ENCODE measurements around the gene NUDT4. TPM values are rescaled to one million over a fixed set of nuclear protein-coding genes. Genes with fewer than 3 reads are reported as not detected.

The NUDT4 gene
- total and polyA plus RNA-seq, 2 of the 4 experiments (the other 2 are of a cell fraction), result 23.6 to 25.6 TPM

GRCh38 chr12:93369505-93369904 lies 8.2 kb upstream of the NUDT4 start:
- H4K5ac ChIP-seq (ENCODE audit: low read depth, low read length), result no peak overlapping the region
- H3K23ac ChIP-seq (ENCODE audit: low read depth, low read length), result no peak overlapping the region
- H3K4ac ChIP-seq (ENCODE audit: low read depth, low read length), result no peak overlapping the region
- ATAC-seq (ENCODE audit: low read depth) (no peak), DNase-seq (no peak)
- ChIA-PET POLR2A (ENCODE audit: unreplicated experiment) (no interaction called here), CTCF (interaction anchor here (0.6 kb wide), 1 partner anchor 262 kb away, joined by 6 read pairs; no protein-coding TSS in a partner anchor)
- no peak overlapping the region for H3K4me3 ChIP-seq (ENCODE audit: insufficient read depth, low read depth, low read length)
- H3K27me3 ChIP-seq (ENCODE audit: control insufficient read depth, insufficient read depth, low read length), result no peaks in the 10 kb centered on the region
- in situ Hi-C loops (cut with MboI; ENCODE audit: low sequenced_read_pairs), result no loop called here
- no peak overlapping the region for H2AFZ ChIP-seq (replicated peaks; ENCODE audit: low read length, poor library complexity)
- no peaks in the 10 kb centered on the region for H3K9me1 ChIP-seq (ENCODE audit: insufficient read depth, low read length)
- H3K4me1 ChIP-seq (ENCODE audit: control insufficient read depth, insufficient read depth, low read length), result no peaks in the 10 kb centered on the region
- H2BK20ac ChIP-seq (ENCODE audit: low read depth, low read length), result no peak overlapping the region
- dilution Hi-C loops (cut with HindIII; ENCODE audit: low sequenced_read_pairs, unreplicated experiment), result no loop called here
- no TSS peak for BruUV-seq (replicated peaks)
- H3K4me2 ChIP-seq (ENCODE audit: low read depth, low read length), result no peak overlapping the region
- no peaks in the 10 kb centered on the region for H4K20me1 ChIP-seq (ENCODE audit: insufficient read depth, low read length)
- no peak overlapping the region for H2BK5ac ChIP-seq (ENCODE audit: low read depth, low read length, poor library complexity, severe bottlenecking)
- H3K79me1 ChIP-seq (ENCODE audit: low read depth in 1 of 2, low read length in 2 of 2), result no peaks in the 10 kb centered on the region
- H3K27ac ChIP-seq (ENCODE audit: insufficient read depth, low read length), result no peak overlapping the region
- no peak overlapping the region for H2BK15ac ChIP-seq (ENCODE audit: low read depth, low read length)
- no peak overlapping the region for H3K18ac ChIP-seq (ENCODE audit: low read depth, low read length)
- H2AK5ac ChIP-seq (ENCODE audit: low read depth, low read length), result no peak overlapping the region
- H3K9me3 ChIP-seq (ENCODE audit: control insufficient read depth, insufficient read depth, low read length), result no peaks in the 10 kb centered on the region
- no peak overlapping the region for H3K9ac ChIP-seq (ENCODE audit: low read depth, low read length)
- no peak overlapping the region for H2AK9ac ChIP-seq (replicated peaks; ENCODE audit: low read depth, low read length, poor library complexity)
- H3K14ac ChIP-seq (replicated peaks; ENCODE audit: low read depth, low read length), result no peak overlapping the region
- TF ChIP-seq MAZ (IDR thresholded peaks at IDR 0.05; ENCODE audit: borderline replicate concordance, low read depth, low read length) (no peak), MAFK (IDR thresholded peaks at IDR 0.05; ENCODE audit: low read depth, low read length) (no peak), POLR2A (IDR thresholded peaks at IDR 0.05; ENCODE audit: low read depth, low read length) (no peak), NFE2L2 (IDR thresholded peaks at IDR 0.05; ENCODE audit: low read depth, low read length) (no peak), RCOR1 (IDR thresholded peaks at IDR 0.05; ENCODE audit: insufficient replicate concordance, low read length) (no peak), ELK1 (IDR thresholded peaks at IDR 0.05; ENCODE audit: borderline replicate concordance, low read depth, low read length) (no peak), RAD21 (IDR thresholded peaks at IDR 0.05; ENCODE audit: low read length) (no peak), SMC3 (IDR thresholded peaks at IDR 0.05; ENCODE audit: low read depth, low read length) (no peak)
- TF ChIP-seq, protein P1, sequence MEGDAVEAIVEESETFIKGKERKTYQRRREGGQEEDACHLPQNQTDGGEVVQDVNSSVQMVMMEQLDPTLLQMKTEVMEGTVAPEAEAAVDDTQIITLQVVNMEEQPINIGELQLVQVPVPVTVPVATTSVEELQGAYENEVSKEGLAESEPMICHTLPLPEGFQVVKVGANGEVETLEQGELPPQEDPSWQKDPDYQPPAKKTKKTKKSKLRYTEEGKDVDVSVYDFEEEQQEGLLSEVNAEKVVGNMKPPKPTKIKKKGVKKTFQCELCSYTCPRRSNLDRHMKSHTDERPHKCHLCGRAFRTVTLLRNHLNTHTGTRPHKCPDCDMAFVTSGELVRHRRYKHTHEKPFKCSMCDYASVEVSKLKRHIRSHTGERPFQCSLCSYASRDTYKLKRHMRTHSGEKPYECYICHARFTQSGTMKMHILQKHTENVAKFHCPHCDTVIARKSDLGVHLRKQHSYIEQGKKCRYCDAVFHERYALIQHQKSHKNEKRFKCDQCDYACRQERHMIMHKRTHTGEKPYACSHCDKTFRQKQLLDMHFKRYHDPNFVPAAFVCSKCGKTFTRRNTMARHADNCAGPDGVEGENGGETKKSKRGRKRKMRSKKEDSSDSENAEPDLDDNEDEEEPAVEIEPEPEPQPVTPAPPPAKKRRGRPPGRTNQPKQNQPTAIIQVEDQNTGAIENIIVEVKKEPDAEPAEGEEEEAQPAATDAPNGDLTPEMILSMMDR (conservative IDR thresholded peaks at IDR 0.05; ENCODE audit: low read depth, low read length), result no peak
- no peak overlapping the region for H4K8ac ChIP-seq (ENCODE audit: low read depth in 2 of 2, low read length in 2 of 2)
- H3K36me3 ChIP-seq (ENCODE audit: control insufficient read depth, insufficient read depth, low read length), result no peaks in the 10 kb centered on the region
- no peak overlapping the region for H4K91ac ChIP-seq (ENCODE audit: insufficient read depth, low read depth, low read length)
- H3K56ac ChIP-seq (ENCODE audit: extremely low read depth, insufficient read depth, low read length), result no peak overlapping the region
- intact Hi-C loops (cut with micrococcal nuclease), result no loop called here
- H2BK120ac ChIP-seq (ENCODE audit: low read depth, low read length), result no peak overlapping the region

Data from IMR-90 (cell line).